Endothelial cell of umbilical vein (primary cell): ENCODE results near the gene UBR4. TPM values are rescaled to one million over a fixed set of nuclear protein-coding genes. Genes with fewer than 3 reads are reported as not detected.

Experiments used
- BruUV-seq: library from RNA; stranded (reverse); fragments of 400-500 nt; replicated peaks from 2 replicates; lab custom pipeline; 2021; lab: Mats Ljungman, UMichigan
- CTCF ChIA-PET: fragments of 300-600, 350-600 bp; sonication (Branson Sonifier 250); formaldehyde crosslinking; loops from one replicate; lab custom pipeline; 2021; ENCODE audit warnings: antibody characterized with exemption, inconsistent platforms; lab: Charles Lee
- POLR2A ChIA-PET: fragments of 300-600, 350-600 bp; sonication (Branson Sonifier 250); formaldehyde crosslinking; loops from one replicate; lab custom pipeline; 2021; ENCODE audit warnings: antibody characterized with exemption, inconsistent platforms; lab: Charles Lee
- DNase-seq: peaks from one replicate; pipeline ENCODE4 v3.0.0-alpha.2; 2011; ENCODE audit warnings: low read depth, low spot score
- FAIRE-seq: peaks from 2 replicates; lab custom pipeline; 2011; peaks lifted over from hg19 to GRCh38; lab: Jason Lieb, UNC
- H2AFZ ChIP-seq: 2 replicates; pipeline ENCODE4 v1.6.0; 2012; ENCODE audit warnings: low read depth, low read length, control low read depth, inconsistent platforms
- H3K27ac ChIP-seq: 2 replicates; pipeline ENCODE4 v1.5.1; 2011; ENCODE audit warnings: low read depth, mild to moderate bottlenecking, control low read depth, low read length, moderate library complexity; ENCODE audit not compliant: insufficient read depth
- H3K27me3 ChIP-seq, 2 experiments: 2 replicates each; pipeline versions ENCODE4 v1.6.0 to v1.6.1; 2011; ENCODE audit warnings: low read length in 2 of 2, mixed read lengths in 1 of 2; ENCODE audit not compliant: control insufficient read depth in 2 of 2, insufficient read depth in 2 of 2
- H3K36me3 ChIP-seq, 2 experiments: 2 replicates in 1 of 2; 3 replicates in 1 of 2; pipeline ENCODE4 v1.5.1; 2011; ENCODE audit warnings: low read length in 2 of 2, mild to moderate bottlenecking in 1 of 2, moderate library complexity in 1 of 2; ENCODE audit not compliant: control insufficient read depth in 2 of 2, insufficient read depth in 2 of 2; ENCODE audit errors: extremely low read depth in 1 of 2
- H3K4me1 ChIP-seq: 3 replicates; pipeline ENCODE4 v1.5.1; 2011; ENCODE audit warnings: mild to moderate bottlenecking, low read length; ENCODE audit not compliant: control insufficient read depth, insufficient read depth; ENCODE audit errors: extremely low read depth
- H3K4me2 ChIP-seq: 2 replicates; pipeline ENCODE4 v1.6.1; 2011; ENCODE audit warnings: low read length, control low read depth, mixed read lengths; ENCODE audit not compliant: insufficient read depth
- H3K4me3 ChIP-seq, 3 experiments: fragments of 200-600 bp in 1 of 3; sonication (generic), shearing (Covaris generic) in 1 of 3; replicated peaks in 1 of 3; 2 replicates each; pipeline ENCODE4 v1.5.1; 2011 to 2016; ENCODE audit warnings: control low read depth in 3 of 3, low read length in 3 of 3, mild to moderate bottlenecking in 2 of 3, inconsistent platforms in 1 of 3, low read depth in 1 of 3, moderate library complexity in 1 of 3; ENCODE audit not compliant: insufficient read depth in 1 of 3
- H3K79me2 ChIP-seq: 2 replicates; pipeline ENCODE4 v1.6.0; 2012; ENCODE audit warnings: low read length, inconsistent platforms; ENCODE audit not compliant: control insufficient read depth, insufficient read depth
- H3K9ac ChIP-seq: replicated peaks from 2 replicates; pipeline ENCODE3; 2011; ENCODE audit warnings: low read length, control low read depth; ENCODE audit not compliant: insufficient read depth; ENCODE audit errors: extremely low read depth
- H3K9me1 ChIP-seq: replicated peaks from 3 replicates; pipeline ENCODE4 v1.6.0; 2011; ENCODE audit warnings: mild to moderate bottlenecking, low read length; ENCODE audit not compliant: control insufficient read depth, insufficient read depth; ENCODE audit errors: extremely low read depth
- H3K9me3 ChIP-seq: replicated peaks from 2 replicates; pipeline ENCODE4 v1.5.1; 2012; ENCODE audit warnings: low read length, inconsistent platforms; ENCODE audit not compliant: control insufficient read depth, insufficient read depth
- H4K20me1 ChIP-seq: replicated peaks from 2 replicates; pipeline ENCODE3; 2011; ENCODE audit warnings: mild to moderate bottlenecking, low read length; ENCODE audit not compliant: control insufficient read depth, insufficient read depth; ENCODE audit errors: extremely low read depth
- EZH2 ChIP-seq: IDR thresholded peaks from 2 replicates; pipeline ENCODE4 v1.6.1; 2012; ENCODE audit warnings: borderline replicate concordance, low read depth, mild to moderate bottlenecking, moderate library complexity, low read length, inconsistent platforms; ENCODE audit not compliant: severe bottlenecking
- FOS ChIP-seq: IDR thresholded peaks from 2 replicates; pipeline ENCODE4 v1.6.1; 2011; ENCODE audit warnings: mild to moderate bottlenecking, low read length, moderate library complexity, borderline replicate concordance; ENCODE audit not compliant: insufficient read depth
- GATA2 ChIP-seq: IDR thresholded peaks from 2 replicates; pipeline ENCODE4 v1.7.0; 2011; ENCODE audit warnings: low read depth, mild to moderate bottlenecking, moderate library complexity, mixed read lengths, low read length; ENCODE audit not compliant: insufficient read length, insufficient read depth
- JUN ChIP-seq: IDR thresholded peaks from 2 replicates; pipeline ENCODE4 v1.6.1; 2011; ENCODE audit warnings: borderline replicate concordance, low read depth; ENCODE audit not compliant: insufficient read length, insufficient read depth
- MYC ChIP-seq: IDR thresholded peaks from one replicate; pipeline ENCODE4 v1.6.1; 2011; ENCODE audit warnings: mild to moderate bottlenecking, low read depth, low read length
- POLR2A ChIP-seq: IDR thresholded peaks from 2 replicates; pipeline ENCODE4 v1.6.1; 2012; ENCODE audit warnings: low read depth, mild to moderate bottlenecking, control low read depth, low read length
- POLR2AphosphoS5 ChIP-seq: IDR thresholded peaks from 2 replicates; pipeline ENCODE4 v1.6.1; 2012; ENCODE audit warnings: low read depth, mild to moderate bottlenecking, control low read depth, low read length, moderate library complexity; ENCODE audit not compliant: insufficient read depth
- dilution Hi-C: fragments of 300-500 bp; cut with MboI; formaldehyde crosslinking; loops from one replicate; pipeline ENCODE4 v1.15.0; 2019; ENCODE audit warnings: low sequenced_read_pairs; ENCODE audit not compliant: extremely low pct_ligation_motif_present
- intact Hi-C: fragments of 100-400 bp; cut with micrococcal nuclease; formaldehyde crosslinking; loops from one replicate; pipeline ENCODE4 v1.10.0; 2022
- polyA plus RNA-seq, 4 experiments: library from polyadenylated mRNA; depleted of rRNA in 3 of 4; stranded (reverse) in 3 of 4; unstranded in 1 of 4; fragments of >200 nt; gene quantifications; 2 replicates each; pipeline versions ENCODE4 v1.2.1 to v1.2.3, GENCODE V29; 2011 to 2012; ENCODE audit warnings: missing spikeins in 1 of 4
- total RNA-seq: library from RNA; stranded (reverse); gene quantifications from 2 replicates; pipeline ENCODE4 v1.2.3, GENCODE V29; 2021
- TF ChIP-seq, protein P1 (sequence below), 2 donors: IDR thresholded peaks; 1 replicate in 1 of 2; 2 replicates in 1 of 2; pipeline ENCODE4 v1.5.1; 2011; ENCODE audit warnings: low read length in 2 of 2, mild to moderate bottlenecking in 2 of 2, moderate library complexity in 2 of 2, control low read depth in 1 of 2, inconsistent platforms in 1 of 2, low read depth in 1 of 2; ENCODE audit not compliant: insufficient read depth in 1 of 2; ENCODE audit errors: extremely low read depth in 1 of 2
- TF ChIP-seq, protein P2 (sequence below): IDR thresholded peaks from 2 replicates; pipeline ENCODE4 v1.6.1; 2011; ENCODE audit not compliant: insufficient read depth, insufficient read length

The UBR4 gene
- total and polyA plus RNA-seq, 2 donors (not counting 3 experiments of a cell fraction or from before 2014, with no cell fraction given) = 125 to 150 TPM

DNA sequence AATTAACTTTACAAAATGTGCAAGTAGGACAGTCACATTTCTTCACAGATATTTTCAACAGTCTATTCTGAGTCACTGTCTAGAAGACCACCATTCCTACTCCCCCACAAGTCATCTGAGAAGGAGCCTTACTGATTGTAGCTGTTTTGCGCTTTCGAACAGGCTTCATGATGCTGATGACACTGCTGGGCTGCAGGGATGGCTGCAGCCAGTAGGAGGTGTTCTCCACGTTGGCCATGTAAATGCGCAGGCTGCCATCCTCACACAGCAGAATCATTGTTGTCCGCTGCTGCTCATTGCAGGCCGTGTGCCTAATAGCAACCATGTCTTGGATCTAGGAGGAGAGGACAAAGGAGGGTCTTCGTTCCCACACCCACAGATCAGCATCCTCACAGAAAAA lies 56.9 kb downstream of the UBR4 start:
- FAIRE-seq = no peak
- no TSS peak for BruUV-seq
- Histone ChIP-seq H3K9ac (no peak overlapping the region), H3K79me2 (no peaks in the 10 kb centered on the region), H3K4me2 (no peak overlapping the region), H3K9me3 (no peaks in the 10 kb centered on the region), H3K27ac (no peak overlapping the region), H3K4me1 (peaks cover 19% of the 10 kb centered on the region), H3K9me1 (no peaks in the 10 kb centered on the region), H4K20me1 (no peaks in the 10 kb centered on the region), H3K27me3 (no peaks in the 10 kb centered on the region), H3K4me3 (no peak overlapping the region), H2AFZ (no peak overlapping the region), H3K36me3 (peaks cover 70 to 71% of the 10 kb centered on the region in 2 experiments)
- ChIA-PET CTCF (interaction anchor here (1.0 kb wide), 2 partner anchors 88 to 246 kb away, joined by 3 read pairs; no protein-coding TSS in a partner anchor), POLR2A (no interaction called here)
- DNase-seq = no peak
- TF ChIP-seq, protein P1, sequence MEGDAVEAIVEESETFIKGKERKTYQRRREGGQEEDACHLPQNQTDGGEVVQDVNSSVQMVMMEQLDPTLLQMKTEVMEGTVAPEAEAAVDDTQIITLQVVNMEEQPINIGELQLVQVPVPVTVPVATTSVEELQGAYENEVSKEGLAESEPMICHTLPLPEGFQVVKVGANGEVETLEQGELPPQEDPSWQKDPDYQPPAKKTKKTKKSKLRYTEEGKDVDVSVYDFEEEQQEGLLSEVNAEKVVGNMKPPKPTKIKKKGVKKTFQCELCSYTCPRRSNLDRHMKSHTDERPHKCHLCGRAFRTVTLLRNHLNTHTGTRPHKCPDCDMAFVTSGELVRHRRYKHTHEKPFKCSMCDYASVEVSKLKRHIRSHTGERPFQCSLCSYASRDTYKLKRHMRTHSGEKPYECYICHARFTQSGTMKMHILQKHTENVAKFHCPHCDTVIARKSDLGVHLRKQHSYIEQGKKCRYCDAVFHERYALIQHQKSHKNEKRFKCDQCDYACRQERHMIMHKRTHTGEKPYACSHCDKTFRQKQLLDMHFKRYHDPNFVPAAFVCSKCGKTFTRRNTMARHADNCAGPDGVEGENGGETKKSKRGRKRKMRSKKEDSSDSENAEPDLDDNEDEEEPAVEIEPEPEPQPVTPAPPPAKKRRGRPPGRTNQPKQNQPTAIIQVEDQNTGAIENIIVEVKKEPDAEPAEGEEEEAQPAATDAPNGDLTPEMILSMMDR (IDR thresholded peaks at IDR 0.05; ENCODE audit: extremely low read depth in 1 of 2, insufficient read depth in 1 of 2, low read depth in 1 of 2, low read length in 2 of 2) = no peak
- TF ChIP-seq FOS (no peak), POLR2A (no peak), EZH2 (no peak), POLR2AphosphoS5 (no peak), JUN (no peak), GATA2 (no peak), MYC (no peak)
- TF ChIP-seq, protein P2, sequence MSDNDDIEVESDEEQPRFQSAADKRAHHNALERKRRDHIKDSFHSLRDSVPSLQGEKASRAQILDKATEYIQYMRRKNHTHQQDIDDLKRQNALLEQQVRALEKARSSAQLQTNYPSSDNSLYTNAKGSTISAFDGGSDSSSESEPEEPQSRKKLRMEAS = no peak
- dilution Hi-C loops (no loop called here), intact Hi-C loops (no loop called here)
